Heart left ventricle (tissue), 13 donors: ENCODE results near the gene SPESP1.

Source experiments
- POLR2A ChIP-seq, 2 donors: fragments of 450-650 bp; IDR thresholded peaks; one replicate each; pipeline ENCODE4 v1.6.1; 2017; ENCODE audit warnings: antibody characterized with exemption in 2 of 2, mild to moderate bottlenecking in 2 of 2, moderate library complexity in 2 of 2
- TF ChIP-seq, protein P1 (sequence below), 12 donors: fragments of 200-600 bp; sonication (generic) in 4 of 12; IDR thresholded peaks; one replicate each; pipeline versions ENCODE4 v1.5.0 to v1.8.0; 2018 to 2022; ENCODE audit warnings: antibody characterized with exemption in 12 of 12, mild to moderate bottlenecking in 5 of 12
- donor health status: ischemic (EF 13 %, LVEDD 7.1; RV severe dilation, severe dysfunction).
- donor health status: DM: no; HTN: yes; CAD: no.
- donor health status: DM: no; HTN: no; CAD: no.
- donor health status: ischemic (EF 25% LVEDD 6.9; RV normal size, moderate dysfunction).
- donor health status: ischemic (EF 25% LVEDD 5.7; RV mildly dilated, moderate dysfunction).
- donor health status: ischemic (EF 35%, LVEDD 5.7; RV mildly dilated, moderate dysfunction).
- donor health status: nonischemic (EF 11% LVEDD 7.7; RV severe dilation, severe dysfunction).
- donor health status: DM: yes; HTN: yes; CAD: no.
- donor health status: PGD.
- donor health status: ischemic (EF 29% LVEDD 5.4; RV normal size, mild dysfunction).
- donor health status: nonischemic (EF 23%, LVEDD 6.1; RV moderate dilation, normal function).

DNA sequence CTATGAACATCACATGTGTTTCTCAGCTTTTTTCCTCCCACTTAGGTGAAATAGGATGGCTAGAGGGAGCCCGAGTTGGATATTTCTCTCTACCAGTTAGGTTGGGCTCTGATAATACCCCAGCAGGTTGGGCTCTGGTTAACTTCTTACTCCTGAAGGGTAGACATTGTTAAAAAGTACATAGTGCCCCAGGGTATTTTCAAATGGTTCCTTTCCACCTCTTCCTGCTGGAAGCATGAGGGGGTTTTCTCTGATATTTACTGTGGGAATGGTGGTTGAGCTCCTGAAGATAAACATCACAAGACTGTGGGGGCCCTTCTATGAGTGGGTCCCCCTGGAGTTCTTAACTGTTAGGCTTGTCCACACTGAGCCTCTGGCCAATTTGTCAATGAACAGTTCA is 36.1 kb upstream of the SPESP1 start:
- TF ChIP-seq, protein P1, sequence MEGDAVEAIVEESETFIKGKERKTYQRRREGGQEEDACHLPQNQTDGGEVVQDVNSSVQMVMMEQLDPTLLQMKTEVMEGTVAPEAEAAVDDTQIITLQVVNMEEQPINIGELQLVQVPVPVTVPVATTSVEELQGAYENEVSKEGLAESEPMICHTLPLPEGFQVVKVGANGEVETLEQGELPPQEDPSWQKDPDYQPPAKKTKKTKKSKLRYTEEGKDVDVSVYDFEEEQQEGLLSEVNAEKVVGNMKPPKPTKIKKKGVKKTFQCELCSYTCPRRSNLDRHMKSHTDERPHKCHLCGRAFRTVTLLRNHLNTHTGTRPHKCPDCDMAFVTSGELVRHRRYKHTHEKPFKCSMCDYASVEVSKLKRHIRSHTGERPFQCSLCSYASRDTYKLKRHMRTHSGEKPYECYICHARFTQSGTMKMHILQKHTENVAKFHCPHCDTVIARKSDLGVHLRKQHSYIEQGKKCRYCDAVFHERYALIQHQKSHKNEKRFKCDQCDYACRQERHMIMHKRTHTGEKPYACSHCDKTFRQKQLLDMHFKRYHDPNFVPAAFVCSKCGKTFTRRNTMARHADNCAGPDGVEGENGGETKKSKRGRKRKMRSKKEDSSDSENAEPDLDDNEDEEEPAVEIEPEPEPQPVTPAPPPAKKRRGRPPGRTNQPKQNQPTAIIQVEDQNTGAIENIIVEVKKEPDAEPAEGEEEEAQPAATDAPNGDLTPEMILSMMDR (IDR thresholded peaks at IDR 0.05) = no peak
- TF ChIP-seq POLR2A (IDR thresholded peaks at IDR 0.05) = no peak
